ENCODE measurements around the gene GDAP1L1.
"Not testable (repeated sequence)": the region's sequence is repeated elsewhere in the genome, so short reads cannot be mapped to it uniquely, and the experiment has no call there.

The GDAP1L1 gene

DNA sequence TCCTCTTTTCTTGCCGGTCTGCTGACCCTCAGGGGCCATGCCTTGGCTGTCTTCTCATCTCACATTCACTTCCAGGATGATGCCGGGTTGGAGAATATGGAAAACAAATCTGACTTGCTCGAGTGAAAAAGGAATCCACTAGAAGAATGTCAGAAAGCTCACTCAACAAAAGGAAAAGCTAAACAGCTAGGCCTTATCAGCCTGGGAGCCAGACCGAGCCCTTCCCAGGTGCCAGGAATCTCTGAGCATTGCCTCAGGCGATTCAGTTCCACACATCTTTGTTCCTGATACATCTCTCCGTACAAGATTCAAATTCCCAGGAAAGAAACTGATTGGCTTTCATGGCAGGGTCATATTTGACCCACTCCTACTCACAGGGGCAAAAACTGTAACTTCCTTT, 27.3 kb upstream of the GDAP1L1 start:
- no peak for DNase-seq (ENCODE audit: low read depth in 1 of 2, low spot score in 1 of 2)

DNA sequence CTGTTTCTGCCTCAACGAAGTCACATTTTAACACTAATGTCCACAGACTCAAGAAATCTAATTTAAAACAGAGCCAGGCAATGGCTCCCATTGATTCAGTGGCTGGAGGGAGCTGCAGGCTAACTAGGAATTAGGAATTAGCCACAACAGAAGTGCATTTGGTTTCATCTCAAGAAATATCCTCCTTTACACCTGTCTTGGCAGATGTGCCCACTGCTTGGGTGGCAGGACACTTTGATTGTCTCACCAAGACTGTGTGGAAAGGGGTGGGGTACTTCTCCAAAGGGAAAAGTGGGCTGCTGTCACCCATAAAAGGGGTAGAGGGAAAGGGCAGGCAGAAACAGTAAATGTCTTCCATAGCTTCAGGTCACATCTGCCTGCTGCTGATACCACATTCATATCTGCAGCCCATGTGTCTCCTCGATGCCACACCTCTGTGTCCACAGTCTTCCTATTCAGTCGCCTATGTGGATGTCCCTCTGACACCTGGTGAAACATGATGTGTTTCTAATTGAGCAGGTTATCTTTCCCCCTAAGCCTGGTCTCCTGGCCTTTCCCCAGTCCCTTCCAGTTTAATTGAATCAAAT, 25.6 kb upstream of the GDAP1L1 start:
- no peak for DNase-seq (ENCODE audit: low read depth in 1 of 2, low spot score in 1 of 2)

DNA sequence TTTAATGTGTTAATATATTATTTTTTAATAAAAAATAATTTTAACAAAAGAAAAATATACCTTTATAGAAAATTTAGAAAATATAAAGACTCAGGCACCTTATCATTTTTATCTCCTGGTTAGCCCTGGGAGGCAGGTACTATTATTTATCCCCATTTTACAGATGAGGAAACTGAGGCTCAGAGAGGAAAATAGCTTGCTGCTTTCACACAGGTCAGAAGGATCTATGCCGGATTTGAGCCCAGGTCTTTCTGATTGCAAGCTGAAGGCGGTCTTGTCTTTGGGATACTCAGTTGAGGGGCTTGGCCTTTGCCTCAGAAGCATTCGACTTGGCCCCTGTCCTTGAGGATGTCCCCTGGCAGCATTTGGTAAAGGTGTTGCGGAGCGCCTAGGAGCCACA, 25.1 kb upstream of the GDAP1L1 start:
- DNase-seq (ENCODE audit: low read depth in 1 of 2, low spot score in 1 of 2) = no peak

DNA sequence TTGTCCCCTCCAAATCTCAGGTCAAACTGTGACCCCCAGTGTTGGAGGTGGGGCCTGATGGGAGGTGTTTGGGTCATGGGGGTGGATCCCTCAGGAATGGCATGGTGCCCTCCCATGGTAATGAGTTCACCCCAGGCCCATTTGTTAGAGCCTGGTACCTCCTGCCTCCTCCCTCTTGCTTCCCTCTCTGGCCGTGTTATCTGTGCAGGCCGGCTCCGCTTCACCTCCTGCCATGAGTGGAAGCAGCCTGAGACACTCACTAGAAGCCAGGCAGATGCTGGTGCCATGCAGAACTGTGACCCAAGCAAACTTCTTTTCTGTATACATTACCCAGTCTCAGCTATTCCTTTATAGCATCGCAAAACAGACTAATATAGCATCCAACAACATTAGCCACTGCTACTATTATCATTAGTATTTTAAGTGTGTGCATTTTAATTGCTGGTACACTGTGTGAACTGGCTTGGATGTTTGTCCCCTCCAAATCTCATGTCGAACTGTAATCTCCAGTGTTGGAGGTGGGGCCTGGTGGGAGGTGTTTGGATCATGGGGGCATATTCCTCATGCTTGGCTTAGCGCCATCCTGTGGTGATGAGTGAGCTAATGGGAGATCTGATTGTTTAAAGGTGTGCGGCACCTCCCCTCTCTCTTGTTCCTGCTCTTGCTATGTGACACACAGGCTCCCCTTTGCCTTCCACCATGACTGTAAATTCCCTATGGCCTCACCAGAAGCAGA, 24.3 kb upstream of the GDAP1L1 start:
- no peak for DNase-seq (ENCODE audit: low read depth in 1 of 2, low spot score in 1 of 2)

DNA sequence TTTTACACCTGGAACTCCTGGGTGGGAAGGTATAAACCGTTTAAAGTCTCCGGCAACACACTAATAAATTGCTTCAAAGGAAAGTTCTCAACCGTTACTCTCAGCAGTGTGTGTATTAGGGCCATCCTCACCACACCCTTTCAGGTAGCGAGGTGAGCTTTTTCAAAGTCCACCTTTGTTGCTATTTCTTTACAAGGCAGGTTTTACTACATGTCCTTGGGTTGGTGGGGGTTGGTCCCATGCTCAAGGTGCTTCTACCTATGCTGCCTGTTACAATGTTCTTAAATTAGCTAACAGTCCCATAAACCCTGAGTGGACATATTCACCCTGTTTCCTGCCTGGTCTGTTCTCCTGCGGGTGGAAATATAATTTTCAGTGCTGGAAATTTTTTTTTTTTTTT, 23.4 kb upstream of the GDAP1L1 start:
- no peak for DNase-seq (ENCODE audit: low read depth in 1 of 2, low spot score in 1 of 2)

DNA sequence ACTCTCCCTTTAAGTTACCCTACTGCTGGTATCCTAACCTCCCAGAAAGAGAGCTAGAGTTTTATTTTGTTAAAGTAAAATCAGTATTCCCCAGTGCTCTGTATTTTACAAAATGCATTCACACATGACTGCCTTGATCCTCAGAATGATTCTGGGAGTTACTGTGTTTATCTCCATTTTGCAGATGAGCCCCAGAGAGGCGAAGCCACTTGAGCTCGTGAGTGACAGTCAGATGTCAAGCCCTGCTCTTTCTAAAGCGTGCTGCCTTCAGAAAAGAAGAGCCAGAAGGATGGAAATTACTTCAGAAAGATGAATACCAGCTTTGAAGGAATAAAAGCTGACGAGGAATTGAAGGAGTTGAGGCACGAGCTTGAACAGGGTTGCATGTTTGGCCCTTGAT, 22.5 kb upstream of the GDAP1L1 start:
- no peak for DNase-seq (ENCODE audit: low read depth in 1 of 2, low spot score in 1 of 2)

DNA sequence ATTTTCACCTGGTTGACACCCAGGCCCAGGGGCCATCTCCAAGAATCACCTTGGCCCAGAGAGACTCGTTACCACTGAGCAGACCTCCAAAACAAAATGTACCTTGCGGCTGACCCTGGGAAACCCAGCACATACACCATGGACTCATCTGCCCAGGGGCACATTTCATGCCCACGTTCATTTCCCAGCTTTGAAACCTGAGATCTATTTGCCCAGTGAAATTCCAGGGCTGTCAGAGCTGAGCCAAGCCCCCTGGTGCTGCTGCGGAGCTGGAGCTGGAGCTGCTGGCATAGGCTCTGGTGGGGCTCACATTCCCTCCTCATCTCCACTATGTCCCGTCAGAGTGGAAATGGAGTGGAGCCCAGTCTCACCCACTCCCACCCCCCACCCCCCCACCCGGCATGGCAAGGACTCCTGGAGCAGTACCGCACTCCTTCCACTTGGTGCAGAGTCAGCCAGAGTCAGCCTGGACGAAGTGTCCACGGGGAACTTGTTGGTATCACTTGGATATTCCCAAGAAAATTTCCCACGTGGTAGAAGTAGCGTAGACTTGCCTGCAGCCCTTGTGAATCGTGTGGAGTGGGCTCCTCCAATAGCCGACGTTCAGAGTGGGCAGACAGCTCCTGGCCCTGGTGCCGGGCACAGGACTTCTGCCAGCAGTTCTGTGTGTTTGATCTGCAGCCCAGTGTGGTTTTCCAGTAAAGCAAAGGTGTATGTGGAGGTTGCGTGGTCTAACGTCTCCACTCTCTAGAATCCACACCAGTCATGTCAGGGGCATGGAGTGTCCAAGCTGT, 18.4 kb upstream of the GDAP1L1 start:
- no peak for DNase-seq (ENCODE audit: low read depth in 1 of 2, low spot score in 1 of 2)

DNA sequence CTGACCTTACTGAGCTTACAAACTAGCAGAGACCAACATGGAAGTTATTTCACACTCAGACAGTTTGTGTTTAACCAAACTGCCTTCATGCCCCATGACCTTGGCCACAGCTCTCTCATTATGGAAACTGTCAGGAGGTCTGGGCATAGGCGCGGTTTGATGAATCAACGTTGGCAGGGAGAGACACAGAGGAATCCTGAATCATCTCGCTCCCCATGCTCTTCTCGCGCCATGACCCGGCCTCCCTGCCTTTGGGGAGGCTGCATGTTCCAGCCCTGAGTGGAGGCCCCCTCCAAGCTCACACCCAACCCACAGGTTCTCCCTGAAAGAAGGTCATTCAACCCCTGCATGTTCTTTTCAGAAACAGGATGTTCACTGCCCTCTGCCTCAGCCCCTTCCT, 15.9 kb upstream of the GDAP1L1 start:
- DNase-seq (ENCODE audit: low read depth in 1 of 2, low spot score in 1 of 2) = no peak

DNA sequence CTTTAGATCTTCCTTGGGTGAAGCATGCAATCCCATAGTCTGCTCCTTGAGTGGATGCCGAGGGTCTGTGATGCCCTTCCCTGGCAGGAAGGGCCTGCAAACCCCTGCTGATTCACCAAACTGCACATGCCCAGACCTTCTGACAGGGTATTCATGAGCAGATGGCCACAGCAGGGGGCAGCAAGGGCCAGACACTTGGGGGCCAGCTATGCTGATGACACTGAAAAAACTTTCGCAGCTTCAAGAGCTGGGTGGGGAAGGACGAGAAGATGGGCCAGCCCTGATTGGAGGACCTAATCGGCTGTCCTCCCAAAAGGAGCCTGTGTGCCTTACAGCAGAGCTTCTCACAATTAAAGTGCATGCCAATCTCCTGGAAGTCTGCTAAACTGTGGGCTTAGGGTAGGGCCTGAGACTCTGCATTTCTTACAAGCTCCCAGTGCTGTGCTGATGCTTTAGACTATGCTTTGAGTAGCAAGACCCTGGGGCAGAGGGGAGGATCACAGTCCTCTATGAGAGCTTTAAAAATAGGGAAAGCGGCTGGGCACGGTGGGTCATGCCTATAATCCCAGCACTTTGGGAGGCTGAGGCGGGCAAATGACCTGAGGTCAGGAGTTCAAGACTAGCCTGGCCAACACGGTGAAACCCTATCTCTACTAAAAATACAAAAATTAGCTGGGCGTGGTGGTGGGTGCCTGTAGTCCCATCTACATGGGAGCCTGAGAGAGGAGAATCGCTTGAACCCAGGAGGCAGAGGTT, 15.2 kb upstream of the GDAP1L1 start:
- DNase-seq (ENCODE audit: low read depth in 1 of 2, low spot score in 1 of 2) = no peak

DNA sequence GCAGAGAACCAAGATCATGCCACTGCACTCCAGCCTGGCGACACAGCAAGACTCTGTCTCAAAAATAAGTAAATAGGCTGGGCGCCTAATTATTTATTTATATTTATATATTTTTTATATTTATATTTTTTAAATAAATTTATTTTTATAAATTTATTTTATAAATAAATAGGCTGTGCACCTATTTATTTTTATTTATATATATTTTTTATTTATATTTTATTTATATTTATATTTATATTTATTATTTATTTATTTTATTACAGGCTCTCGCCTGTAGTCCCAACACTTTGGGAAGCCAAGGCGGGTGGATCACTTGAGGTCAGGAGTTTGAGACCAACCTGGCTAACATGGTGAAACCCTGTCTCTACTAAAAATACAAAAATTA, 14.6 kb upstream of the GDAP1L1 start:
- DNase-seq (ENCODE audit: low read depth in 1 of 2, low spot score in 1 of 2) = not testable (repeated sequence)

DNA sequence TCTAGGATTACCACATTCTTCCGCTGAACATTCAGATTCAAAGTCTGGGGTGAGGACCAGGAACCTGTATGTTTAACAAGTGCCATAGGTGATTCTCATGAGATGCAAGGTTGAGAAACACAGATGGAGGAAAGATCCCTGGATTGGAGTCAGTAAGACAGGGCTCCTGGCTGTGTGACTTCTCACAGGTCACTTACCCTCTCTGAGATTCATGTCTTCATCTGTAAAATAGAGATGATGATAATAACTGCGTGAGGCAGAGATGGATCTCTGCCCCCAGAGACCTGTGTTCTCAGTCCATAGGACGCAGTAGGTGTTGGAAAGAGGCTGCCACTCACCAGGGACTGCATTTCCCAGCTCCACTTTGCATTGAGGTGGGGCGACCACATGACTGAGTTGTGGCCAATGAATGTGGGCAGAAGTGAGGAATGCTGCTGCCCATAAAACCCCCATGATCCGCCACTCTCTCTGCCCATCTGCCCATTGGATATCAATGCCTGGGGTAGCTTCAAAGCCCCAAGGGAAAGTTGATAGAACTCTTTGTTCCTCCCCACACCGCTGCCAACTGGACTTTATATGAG, 13.6 kb upstream of the GDAP1L1 start:
- DNase-seq (ENCODE audit: low read depth in 1 of 2, low spot score in 1 of 2) = no peak

DNA sequence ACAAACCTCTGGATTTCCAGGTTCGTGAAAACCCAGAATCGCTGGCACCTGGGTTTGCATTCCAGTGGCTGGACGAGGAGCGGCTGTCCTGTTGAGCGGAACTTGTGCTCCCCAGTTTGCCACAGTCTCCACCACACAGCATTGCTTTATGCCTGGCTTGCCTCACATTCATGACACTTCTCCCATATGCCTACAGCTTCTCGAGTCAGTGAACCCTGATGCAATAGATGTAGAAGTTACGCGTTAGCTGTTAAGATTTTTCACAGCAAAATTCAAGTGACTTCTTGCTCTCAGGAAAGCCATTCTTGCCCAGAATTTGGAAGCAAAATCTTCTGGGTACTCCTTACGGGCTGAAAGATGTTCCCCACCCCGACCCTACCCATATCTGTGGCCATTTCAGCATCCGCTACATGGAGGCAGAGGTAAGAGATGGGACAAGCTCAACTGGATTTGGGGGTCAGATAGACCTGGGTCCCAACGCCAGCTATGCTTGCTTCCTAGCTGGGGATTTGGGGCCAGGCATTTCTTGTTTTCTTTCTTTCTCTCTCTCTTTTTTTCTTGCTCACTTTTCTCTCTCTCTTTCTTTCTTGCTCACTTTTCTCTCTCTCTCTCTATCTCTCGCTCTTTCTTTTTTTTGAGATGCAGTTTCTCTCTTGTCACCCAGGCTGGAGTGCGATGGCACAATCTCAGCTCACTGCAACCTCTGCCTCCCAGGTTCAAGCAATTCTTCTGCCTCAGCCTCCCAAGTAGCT, 12.4 kb upstream of the GDAP1L1 start:
- no peak for DNase-seq (ENCODE audit: low read depth in 1 of 2, low spot score in 1 of 2)

DNA sequence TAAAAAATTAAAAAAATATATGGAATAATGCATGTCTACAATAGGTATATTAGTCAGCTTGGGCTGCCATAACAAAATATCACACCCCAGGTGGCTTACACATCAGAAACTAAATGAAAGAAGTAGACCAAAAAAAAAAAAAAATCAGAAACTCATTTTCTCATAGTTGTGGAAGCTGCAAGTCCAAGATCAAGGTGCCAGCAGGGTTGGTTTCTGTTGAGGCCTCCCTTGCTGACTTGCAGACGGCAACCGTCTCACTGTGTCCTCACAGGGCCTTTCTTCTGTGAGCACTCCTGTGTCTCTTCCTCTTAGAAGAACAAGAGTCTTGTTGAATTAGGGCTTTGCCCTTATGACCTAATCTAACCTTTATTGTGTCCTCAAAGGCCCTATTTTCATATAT, 11.4 kb upstream of the GDAP1L1 start:
- DNase-seq (ENCODE audit: low read depth in 1 of 2, low spot score in 1 of 2) = no peak

DNA sequence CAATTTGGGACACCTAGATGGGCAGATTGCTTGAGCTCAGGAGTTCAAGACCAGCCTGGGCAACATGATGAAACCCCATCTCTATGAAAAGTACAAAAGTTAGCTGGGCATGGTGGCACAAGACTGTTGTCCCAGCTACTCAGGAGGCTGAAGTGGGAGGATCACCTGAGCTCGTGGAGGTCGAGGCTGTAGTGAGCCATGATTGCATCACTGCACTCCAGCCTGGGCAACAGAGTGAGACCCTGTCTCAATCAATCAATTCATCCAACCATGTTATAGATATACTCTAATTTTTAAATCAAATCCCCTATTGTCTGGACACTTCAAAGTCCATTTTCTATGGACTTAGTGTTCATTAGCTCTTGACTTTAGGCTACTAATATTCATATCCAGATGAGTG, 10.3 kb upstream of the GDAP1L1 start:
- not testable (repeated sequence) for DNase-seq (ENCODE audit: low read depth in 1 of 2, low spot score in 1 of 2)

DNA sequence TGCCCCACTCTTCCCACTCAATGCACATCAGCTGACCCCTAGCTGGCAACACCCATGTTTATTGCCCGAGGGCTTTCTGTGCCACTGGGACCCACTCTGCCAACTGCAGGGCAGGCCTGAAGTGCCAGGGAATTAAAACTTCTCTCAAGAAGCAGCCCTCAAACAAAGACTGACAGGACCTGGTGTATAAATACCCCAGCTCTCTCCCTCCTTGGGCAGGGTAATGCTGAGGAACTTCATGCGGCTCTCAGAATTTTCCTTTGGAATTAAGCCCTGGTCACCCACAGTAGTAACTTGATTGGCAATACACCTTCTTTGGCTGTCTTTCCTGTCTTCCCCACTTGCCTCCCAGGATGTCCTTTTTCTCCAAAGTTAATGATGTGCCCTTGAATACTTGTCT, 5.3 kb upstream of the GDAP1L1 start:
- DNase-seq (ENCODE audit: low read depth in 1 of 2, low spot score in 1 of 2) = no peak

DNA sequence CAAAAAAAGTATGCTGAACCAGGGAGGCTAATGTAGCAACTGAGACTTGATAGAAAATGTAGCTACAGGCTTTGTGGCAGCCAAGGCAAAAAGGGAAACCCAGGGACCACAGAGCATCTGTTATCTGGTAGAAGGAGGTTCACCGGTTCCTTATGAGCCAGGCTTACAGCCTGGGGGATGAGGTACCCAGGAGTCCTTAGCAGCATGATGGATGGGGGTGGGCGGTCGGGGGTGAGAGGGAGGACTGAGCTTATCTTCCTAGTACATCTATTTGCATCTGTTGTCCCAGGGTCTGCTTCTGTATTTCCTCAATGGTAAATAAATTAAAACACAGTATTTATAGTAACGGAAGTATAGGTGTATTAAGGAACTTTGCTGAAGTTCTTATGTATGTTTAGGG, 1.1 kb upstream of the GDAP1L1 start:
- no peak for DNase-seq (ENCODE audit: low read depth in 1 of 2, low spot score in 1 of 2)

DNA sequence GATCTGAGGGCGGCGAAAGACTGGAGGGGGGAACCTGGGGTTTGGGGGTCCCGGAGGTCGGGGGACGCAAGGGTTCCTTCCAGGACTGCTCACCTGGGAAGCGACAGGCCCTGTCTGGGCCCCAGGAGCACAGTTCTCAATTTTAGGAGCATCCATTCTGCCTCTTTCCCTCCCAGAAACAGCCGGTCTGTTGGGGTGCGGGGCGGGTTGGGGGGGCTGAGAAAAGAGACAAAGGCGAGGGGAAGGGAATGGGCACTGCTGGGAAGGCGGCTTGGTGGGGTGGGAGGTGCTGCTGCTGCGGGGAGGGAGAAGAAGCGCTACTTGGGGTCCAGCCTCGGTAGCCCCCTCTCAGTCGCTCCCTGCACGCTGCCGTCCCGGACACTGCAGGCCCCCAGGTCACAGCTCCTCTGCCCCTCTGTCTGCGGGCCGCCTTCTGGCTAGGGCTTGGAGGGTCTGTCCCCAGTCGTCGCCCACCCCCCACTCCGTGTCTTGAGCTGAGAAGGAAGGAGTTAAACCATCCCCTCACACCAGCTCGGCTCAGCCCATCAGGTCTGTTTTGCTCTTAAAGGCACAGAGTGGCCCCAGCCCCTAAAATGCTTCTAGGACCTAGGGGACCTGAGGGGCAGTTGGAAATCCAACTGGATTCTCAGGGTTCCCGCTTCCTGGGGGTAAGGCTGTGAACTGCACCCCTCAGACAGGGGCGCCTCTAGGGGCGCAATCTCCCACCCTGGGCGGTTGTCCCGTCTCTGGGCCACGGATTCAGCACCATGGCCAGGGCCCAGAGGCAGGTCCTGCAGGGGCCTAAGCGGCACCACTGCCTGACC, 690 bp downstream of the GDAP1L1 start:
- DNase-seq (ENCODE audit: low read depth in 1 of 2, low spot score in 1 of 2) = no peak

DNA sequence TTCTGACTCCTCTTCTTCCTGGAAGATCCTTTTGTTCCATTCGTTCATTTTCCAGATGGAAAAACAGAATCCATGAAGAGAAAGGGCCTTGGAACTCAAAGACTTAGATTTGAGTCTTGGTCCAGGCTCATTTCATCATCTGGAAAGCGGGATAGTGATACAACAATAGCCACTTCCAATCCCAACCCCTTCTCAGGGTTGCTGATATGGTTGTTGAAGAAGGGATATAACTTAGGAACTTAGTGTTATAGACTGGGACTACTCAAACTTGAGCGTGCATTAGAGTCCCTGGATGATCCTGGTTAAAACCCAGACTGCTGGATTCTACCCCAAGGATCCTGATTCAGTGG, 1.3 kb downstream of the GDAP1L1 start:
- DNase-seq (ENCODE audit: low read depth in 1 of 2, low spot score in 1 of 2) = no peak

DNA sequence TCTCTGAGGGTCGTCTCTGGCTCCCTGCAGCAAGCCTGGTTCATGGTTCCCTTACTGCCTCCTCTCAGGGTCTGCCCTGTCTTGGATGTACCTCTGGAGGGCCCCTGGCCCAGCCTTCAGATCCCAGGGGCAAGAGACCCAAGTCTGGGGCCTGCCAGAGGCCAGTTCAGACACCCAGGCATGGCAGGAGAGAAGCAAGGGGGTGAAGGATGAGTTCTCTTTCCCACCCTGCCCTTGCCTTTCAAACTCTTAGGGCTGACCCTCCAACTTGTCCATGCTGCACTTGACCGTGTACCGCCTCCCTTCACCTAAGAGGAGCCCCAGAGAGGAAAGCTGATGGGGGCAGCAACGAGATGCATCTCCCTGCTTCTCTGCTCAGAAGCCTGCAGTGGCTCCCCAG, 4.2 kb downstream of the GDAP1L1 start:
- no peak for DNase-seq (ENCODE audit: low read depth in 1 of 2, low spot score in 1 of 2)

DNA sequence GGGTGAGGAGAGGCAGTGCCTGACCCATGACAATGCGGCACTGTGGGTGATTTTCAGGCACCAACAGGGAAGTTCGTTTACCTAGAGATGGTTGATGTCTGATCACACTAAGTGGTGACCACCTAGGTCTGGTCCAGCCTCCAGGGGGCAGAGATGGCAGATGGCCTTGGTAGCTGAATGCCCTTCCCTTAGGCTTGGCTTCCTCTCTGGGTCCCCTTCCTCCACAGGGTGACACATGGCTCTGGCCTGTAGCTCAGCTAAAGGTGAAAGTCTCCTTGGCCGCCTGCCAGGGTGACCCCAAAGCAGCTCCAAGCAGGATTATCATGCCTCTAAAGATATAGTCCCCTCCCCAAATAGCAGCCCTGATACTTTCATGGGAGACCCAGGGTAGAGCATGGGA, 6.4 kb downstream of the GDAP1L1 start:
- no peak for DNase-seq (ENCODE audit: low read depth in 1 of 2, low spot score in 1 of 2)
